GM18520 (cell line): ENCODE data around the gene C3AR1.
"Not testable (repeated sequence)": the region's sequence is repeated elsewhere in the genome, so short reads cannot be mapped to it uniquely, and the experiment has no call there.

Source experiments
- ATAC-seq: cut with Tn5 transposase; IDR thresholded peaks from one replicate; pipeline ENCODE4 v1.9.1; 2021; ENCODE audit not compliant: unreplicated experiment

Gene C3AR1

GRCh38 chr12:8031017-8031416, 35.1 kb downstream of the C3AR1 start:
- not testable (repeated sequence) for ATAC-seq

GRCh38 chr12:8030189-8030588, 36.0 kb downstream of the C3AR1 start:
- ATAC-seq = no peak

GRCh38 chr12:8028267-8028666, 37.9 kb downstream of the C3AR1 start:
- no peak for ATAC-seq

- no peak for ATAC-seq
Observed at GRCh38 chr12:8027856-8028255, 38.3 kb downstream of the C3AR1 start.

GRCh38 chr12:8026291-8026900, 39.8 kb downstream of the C3AR1 start:
- peak; percentile 96 for ATAC-seq

GRCh38 chr12:8018666-8019581, 47.2 kb downstream of the C3AR1 start:
- no peak for ATAC-seq

GRCh38 chr12:8018213-8018612, 47.9 kb downstream of the C3AR1 start:
- ATAC-seq = not testable (repeated sequence)

GRCh38 chr12:8014836-8015235, 51.3 kb downstream of the C3AR1 start:
- ATAC-seq = no peak

- no peak for ATAC-seq
Observed at GRCh38 chr12:8012651-8013309, 53.4 kb downstream of the C3AR1 start.

- no peak for ATAC-seq
Observed at GRCh38 chr12:8011331-8011730, 54.8 kb downstream of the C3AR1 start.
